Stimulated activated CD4-positive, alpha-beta T cell treated with anti-CD3 and anti-CD28 coated beads, Interleukin-1b, Interleukin-23, amount 100 ng/mL, for 1 hour (primary cell): ENCODE data around the gene SERPINB11.
"Not testable (repeated sequence)": the region's sequence is repeated elsewhere in the genome, so short reads cannot be mapped to it uniquely, and the experiment has no call there.

Experiments used
- DNase-seq, 2 donors: peaks; one replicate each; pipeline ENCODE4 v3.0.0-alpha.2; 2020; ENCODE audit warnings: low read depth in 2 of 2

The SERPINB11 gene

DNA sequence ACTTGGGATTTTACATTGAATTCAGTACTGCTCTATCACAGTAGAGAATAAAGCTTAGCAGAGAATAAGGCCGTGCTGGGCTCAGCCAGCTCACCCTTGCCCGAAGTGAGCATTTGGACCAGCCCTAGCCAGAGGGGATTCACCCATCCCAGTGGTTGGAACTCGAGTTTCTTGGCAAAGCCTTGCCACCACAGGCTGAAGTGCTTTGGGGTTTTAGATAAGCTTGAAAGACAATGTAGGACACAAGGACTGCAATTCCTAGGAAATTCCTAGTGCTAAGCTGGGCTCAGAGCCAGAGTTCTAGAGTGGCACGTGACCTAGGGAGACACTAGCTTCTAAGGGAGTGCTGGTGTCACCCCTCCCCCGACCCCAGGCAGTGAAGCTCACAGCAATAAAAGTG, 28.0 kb downstream of the SERPINB11 start:
- no peak for DNase-seq

DNA sequence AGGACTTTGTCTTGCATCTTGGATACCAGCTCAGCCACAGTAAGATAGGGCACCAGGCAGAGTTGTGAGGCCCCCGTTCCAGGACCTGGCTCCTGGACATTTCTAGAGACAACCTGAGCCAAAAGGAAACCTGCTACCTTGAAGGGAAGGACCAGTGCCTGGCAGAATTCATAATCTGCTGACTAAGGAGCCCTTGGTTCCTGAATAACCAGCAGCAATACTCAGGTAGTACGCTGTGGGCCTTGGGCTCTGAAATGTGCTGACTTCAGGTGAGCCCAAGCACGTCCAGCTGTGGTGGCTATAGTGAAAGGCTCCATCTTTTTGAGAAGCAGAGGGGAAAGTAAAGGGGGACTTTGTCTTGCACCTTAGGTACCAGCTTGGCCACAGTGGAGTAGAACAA, 28.5 kb downstream of the SERPINB11 start:
- DNase-seq = no peak

DNA sequence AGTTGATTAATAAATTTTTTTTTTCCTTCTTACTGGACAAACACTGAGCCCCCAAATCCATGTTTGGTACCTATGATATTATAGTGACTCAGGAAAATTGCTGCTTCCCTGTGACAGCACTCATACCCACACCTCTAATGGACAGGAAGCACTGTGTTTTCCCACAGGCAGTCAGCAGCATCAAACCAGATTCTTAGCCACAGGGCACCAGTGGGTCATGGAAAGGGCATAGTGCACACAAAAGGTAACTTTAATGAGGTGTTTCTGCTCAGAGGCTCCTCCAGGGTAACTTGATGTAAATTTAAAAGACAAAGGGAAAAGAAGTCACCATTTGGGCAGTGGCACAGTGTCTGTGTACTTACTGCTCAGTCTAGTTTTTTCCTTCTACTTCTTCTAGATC, 34.1 kb downstream of the SERPINB11 start:
- no peak for DNase-seq

DNA sequence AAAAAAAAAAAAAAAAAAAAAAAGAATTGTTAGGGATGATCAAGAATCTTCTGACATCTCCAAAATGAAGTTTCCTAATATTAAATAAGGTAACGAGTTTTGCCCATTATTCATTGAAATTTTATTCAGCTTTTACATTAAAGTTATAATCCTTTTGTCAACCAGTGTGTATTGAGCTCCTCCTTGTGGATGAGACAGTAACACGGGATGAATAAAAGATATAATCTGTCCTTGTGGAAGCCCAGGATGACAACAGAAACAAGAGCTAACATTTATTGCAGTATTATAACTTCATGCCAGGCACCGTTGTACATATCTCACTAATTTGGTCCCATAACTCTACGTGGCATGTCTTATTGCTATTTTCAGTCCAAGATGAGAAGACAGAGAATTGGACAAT, 39.0 kb downstream of the SERPINB11 start:
- no peak for DNase-seq

DNA sequence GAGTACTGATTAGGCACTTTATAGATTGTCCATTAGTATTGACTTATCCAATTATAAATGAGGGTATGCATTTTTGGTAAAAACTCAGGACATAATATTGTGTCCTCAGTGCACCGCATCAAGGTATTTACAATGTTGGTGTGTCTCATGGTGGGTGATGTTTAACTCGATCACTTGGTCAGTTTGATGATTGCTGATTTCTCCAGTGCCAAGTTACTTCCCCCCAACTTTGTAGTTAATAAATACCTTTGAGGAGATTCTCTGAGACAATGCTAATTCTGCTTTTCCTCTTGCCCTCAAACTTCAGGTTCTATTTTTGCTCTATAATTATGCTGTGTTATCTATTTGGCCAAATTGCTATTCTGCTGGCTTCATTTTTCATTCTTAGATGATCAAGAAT, 44.2 kb downstream of the SERPINB11 start:
- DNase-seq = no peak

DNA sequence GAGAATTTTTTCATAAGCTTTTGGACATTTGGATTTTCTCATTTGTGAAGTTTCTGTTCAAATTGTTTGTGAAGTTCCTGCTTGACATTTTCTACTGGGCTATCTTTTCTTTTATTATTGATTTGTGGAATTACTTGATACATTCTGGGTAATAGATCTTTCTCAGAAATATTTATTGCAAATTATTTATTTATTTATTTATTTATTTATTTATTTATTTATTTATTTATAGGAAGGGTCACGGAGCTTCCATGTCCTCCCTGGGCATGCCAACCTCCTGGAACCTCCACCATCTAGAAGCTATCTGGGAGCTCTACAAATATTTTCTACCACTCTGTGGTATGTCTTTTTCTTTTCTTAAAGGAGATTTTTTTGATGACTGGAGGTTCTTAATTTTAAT, 46.7 kb downstream of the SERPINB11 start:
- DNase-seq = no peak

DNA sequence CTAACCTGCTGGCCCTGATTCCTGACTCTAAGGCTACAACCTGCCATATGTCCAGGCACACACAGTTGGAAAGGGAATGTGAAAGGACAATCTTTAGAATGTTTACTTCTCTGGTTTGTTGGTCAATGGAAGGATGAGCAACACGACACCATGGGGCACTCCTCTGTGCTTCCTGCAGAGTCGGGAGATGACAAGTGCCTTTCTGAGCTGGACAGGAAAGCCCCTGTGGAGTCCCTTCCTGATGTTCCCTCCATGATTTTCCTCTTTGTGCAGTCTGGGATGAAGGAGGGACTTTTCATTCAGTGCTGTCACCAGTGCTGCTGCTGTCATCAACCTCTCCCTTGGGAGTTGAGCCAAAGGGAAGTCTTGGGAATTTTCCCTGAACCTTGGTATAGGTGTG, 49.9 kb downstream of the SERPINB11 start:
- DNase-seq = no peak

DNA sequence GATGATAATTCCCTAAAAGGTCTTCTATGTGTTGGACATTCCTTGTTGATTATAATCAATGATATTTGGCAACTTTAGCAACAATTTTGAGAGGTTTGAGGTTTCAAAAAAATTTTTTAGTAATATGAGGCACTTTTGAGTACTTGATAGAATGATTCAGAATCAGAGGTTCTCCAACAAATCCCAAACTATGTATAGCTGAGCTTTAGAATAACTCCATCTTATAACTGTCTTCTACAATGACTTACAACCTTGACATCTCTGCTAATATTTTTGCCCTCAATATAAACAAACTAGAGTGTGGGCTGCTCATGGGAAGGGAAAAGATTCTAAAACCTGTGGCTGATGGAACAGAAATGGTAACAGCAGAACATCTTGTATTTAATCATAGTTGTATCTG, 50.9 kb downstream of the SERPINB11 start:
- no peak for DNase-seq

DNA sequence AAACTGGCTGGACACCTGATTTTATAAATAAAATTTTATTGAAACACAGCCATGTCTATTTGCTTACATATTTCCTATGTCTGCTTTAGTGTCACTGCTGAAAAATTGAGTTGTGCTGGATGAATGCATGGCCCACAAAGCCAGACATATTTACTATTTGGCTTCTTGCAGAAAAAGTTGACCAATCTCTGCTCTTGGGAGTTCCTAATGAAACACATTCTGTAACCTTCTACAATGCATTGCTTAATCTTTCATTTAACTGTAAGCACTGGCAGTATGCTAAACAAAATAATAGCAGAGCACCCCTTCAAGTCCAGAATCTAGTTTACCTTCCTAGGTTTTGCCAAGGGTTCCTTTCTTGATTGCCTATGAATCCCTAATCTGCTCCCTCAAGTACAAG, 54.8 kb downstream of the SERPINB11 start:
- DNase-seq = no peak

DNA sequence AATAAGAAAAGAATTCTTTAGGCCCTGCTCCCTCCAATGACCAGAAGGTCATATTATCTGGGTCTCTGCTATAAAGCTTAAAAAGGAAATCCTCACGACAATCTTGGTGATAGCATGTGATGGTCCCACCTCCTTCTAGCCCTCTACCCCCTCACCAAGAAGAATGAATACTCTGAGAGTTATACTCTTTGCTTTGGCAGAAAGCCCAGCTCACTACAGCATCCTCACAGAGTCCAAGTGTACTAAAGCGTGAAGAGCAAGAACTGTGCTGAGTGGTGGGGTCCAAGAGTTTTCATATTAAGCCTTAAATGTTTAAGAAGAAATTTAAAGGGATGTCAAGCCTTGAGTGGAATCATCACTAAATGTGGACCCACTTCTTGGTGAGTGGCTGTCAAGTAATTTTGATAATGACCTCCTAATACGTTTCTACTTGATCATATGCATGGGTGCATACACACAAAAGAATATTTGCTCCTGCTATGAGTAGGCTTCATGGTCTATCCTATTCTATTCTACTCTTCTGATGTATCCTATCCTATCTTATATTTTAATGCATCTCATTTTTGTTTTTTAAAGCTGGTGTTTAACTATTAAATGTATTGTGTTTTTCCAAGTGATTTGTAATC, 56.0 kb downstream of the SERPINB11 start:
- no peak for DNase-seq

DNA sequence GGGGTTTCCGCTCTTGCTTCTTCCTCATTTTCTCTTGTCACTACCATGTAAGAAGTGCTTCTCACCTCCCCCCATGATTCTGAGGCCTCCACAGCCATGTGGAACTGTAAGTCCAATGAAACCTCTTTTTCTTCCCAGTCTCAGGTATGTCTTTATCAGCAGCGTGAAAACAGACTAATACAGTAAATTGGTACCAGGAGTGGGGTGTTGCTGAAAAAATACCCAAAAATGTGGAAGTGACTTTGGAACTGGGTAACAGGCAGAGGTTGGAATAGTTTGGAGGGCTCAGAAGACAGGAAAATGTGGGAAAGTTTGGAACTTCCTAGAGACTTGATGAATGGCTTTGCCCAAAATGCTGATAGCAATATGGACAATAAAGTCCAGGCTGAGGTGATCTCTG, 57.0 kb downstream of the SERPINB11 start:
- DNase-seq = not testable (repeated sequence)

DNA sequence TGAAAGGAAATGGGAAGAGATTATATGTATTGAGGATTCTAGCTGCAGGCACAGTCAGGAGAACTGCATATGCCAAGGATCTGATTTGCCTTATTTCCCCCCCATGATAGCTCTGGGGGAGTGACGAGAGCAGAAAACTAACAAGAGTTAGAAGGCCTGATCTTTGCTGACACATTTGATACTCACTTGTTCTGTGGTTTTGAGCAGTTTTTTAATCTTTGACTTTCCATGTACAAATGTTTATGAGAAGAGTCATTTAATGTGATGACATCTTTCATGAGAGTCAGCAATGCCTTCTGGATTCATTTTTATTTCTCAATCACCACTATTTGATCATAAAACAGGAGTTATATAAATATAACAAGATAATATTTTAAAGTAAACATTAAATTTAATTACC, 59.8 kb downstream of the SERPINB11 start:
- DNase-seq = no peak

DNA sequence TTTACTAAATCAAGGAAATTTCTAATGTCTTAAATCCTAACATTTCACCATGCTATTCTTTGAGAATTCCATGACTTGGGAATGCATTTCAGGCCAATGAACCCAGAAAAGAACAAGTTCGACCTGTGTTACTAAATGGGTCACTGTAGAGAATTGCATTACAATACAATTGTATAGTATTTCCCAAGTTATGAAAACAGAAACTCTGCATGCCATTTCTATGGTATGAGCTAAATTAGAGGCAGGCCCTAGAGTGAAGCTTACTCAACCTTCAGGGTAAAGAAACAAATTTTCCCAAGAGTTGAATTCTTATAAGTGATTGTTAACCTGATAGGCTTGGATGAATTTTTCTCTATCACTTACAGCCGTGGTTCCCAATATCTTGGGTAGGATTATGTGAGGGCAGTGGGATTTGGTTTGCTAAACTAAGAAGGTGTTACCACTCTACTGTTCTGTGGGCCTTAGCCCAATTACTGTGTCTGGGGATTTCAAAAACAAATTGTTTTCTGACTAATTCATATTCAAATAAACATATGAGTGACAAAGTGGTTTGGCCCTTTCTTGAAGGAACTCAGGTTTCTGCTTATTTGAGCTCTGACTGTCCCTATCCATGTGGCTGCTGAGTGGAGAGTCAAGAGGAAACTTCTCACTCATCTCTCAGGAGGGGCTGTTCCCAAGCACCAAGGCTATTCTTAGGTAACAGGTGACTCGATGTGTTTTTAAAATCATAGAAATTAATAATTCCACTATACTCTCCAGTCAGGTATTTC, 61.3 kb downstream of the SERPINB11 start:
- no peak for DNase-seq

DNA sequence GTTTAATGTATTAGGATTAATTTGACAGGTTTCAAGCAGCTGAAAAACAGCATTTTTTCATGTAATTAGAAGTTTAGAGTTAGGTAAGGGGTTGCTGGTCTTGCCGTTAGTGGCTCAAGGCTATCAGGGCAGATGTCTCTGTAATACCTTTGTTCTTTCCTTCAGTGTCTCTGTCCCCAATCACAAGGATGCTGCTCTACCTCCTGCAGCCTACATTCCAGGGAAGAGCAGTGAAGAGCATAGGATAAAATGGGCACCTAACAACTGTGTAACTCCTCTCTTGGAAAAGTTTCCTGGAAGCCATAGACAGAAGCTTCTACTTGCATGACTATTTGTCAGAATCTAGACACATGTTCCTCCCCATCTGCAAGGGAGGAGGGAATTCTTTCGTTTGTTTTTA, 63.1 kb downstream of the SERPINB11 start:
- no peak for DNase-seq
